HG03378 (cell line): ENCODE measurements around the gene GJA4.
"Not testable (repeated sequence)": the region's sequence is repeated elsewhere in the genome, so short reads cannot be mapped to it uniquely, and the experiment has no call there.

Source experiments
- ATAC-seq: cut with Tn5 transposase; IDR thresholded peaks from one replicate; pipeline ENCODE4 v1.9.1; 2021; ENCODE audit warnings: mild to moderate bottlenecking, moderate library complexity; ENCODE audit not compliant: unreplicated experiment

The GJA4 gene

DNA sequence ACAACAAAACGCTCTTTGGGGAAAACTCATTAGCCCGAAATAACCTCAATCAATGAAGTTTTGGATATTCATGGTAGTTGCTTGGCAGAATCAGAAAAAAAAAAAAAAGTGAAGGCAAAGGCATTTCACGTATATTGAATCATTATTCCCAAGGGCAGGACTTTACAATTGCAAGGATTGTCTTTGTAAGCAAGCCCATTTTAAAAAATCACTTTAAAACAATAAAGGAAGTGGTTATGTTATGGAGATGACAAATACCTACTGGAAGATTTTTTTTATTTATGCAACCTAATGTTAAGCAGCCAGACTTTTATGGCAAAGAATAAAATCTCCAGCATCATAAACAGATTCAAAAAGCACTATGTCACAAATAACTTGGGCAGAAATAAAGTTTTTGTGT is 23.9 kb upstream of the GJA4 start:
- no peak for ATAC-seq

DNA sequence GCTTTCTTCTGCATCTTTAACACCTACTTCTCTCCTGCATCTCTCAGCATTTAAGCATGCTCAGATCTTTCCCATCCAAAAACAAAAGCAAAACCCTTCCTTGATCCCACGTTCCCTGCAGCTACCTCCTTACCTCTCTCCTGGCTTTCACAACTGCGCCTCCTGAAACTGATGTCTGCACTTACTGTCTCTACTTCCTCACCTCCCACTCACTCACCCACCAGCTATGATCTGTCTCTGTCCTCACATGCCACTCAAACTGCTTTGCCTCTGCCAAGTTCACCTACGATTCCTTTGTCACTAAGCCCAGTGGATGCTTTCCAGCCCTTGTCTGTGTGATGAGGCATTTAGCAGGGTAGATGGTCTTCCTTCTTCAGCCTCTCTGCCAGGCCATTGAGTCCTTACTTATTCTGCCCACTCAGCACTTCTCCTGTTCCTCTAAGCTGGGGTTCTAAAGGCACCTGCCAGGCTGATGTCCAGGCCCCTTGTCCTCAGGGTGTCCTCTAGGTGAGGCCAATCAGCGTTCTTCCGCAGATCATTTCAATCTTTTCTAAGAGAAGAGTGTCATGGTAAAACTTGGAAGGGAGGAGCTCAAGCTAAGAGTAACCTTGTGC is 21.8 kb upstream of the GJA4 start:
- ATAC-seq: no peak

DNA sequence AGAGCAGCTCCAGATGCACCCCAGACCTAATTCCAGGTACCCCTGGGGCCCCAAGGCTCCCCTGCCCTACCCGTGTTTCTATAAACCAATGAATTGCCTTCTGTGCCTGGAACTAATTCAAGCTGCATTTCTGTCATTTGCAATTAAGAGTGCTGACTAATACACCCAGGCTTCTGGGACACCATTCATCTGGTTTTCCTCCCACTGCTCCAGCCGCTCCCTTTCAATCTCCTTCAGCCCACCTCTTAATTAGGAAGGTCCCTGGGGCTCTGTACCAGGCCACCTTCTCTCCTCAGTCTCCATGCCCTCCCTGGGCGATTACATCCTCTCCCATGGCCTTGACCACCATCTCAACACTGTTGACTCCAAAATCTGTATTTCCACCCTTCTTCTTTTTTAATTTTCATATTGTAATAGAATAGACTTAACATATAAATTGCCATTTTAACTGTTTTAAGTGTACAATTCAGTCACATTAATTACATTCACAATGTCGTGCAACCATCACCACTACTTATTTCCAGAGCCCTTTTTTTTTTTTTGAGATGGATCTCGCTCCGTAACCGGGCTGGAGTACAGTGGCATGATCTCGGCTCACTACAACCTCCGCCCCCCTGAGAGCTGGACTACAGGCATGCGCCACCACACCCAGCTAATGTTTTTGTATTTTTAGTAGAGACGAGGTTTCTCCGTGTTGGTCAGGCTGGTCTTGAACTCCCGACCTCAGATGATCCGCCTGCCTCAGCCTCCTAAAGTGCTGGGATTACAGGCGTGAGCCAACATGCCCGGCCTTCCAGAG is 21.0 kb upstream of the GJA4 start:
- no peak for ATAC-seq

DNA sequence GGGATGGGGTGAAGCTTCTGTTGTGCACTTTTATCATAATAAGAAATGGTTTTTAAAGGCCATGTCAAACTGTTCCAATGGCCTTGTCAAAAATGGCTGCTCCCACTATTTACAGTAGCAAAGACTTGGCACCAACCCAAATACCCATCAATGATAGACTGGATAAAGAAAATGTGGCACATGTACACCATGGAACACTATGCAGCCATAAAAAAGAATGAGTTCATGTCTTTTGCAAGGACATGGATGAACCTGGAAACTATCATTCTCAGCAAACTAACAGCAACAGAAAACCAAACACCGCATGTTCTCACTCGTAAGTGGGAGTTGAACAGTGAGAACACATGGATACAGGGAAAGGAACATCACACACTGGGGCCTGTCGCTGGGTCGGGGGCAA is 19.7 kb upstream of the GJA4 start:
- not testable (repeated sequence) for ATAC-seq

DNA sequence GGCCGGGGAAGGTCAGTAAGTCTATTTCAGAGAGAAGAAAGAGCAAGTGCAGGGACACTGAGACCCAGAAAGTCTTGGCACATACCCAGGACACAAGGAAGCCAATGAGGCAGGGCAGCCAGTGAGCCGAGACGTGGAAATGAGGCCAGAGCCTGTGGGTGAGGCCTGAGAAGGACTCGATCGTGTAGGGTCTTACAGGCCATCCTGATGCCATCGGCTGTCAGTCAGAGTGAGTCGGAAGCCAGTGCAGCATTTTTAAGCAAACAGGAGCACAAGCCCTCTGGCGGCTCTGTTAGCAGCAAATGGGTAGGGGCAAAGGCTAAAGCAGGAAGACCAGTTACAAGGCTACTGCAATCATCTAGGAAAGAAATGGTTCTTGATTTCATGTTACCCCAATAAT is 17.8 kb upstream of the GJA4 start:
- no peak for ATAC-seq

DNA sequence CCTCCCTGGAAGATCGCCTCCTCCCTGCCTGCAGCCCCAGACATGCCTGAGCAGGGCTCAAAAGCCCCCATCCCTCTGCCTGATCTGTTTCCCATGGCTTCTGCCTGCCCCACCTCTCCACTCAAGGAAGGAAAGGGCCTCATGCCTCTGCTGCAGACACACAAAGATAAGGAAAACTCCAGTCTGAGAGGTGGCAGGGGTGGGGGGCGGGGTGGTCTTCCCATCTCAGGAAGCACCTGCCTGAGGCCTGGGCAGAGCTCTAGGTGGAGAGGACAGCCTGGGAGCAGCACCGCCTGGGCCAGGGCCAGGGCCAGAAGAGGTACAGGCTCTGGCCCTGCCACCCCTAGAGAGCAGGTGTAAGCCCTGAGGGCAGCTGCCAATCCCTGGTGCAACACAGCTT is 15.9 kb upstream of the GJA4 start:
- ATAC-seq: no peak

DNA sequence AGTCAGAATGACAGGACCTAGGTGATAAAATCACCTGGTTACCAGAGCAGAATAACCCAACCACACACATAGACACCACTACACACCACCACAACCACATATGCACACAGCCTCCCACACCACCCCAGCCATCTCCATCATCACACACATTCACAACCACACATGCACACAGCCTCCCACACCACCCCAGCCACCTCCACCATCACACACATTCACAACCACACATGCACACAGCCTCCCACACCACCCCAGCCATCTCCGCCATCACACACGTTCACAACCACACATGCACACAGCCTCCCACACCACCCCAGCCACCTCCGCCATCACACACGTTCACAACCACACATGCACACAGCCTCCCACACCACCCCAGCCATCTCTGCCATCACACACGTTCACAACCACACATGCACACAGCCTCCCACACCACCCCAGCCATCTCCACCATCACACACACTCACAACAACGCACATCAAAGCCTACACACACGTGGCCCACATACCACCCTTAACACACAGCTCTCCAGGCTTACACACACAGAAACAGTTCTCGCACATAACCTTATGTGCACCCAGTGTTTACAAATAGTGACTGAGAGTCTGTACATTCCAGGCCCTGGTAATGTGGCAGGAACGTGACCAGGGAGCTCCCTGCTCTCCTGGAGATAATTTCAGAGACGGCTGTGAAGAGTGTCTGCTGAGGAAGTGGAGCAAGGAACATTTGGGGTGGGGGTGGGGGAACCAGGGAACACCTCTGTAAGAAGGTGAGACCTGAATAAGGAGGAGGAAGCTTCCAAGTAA is 15.1 kb upstream of the GJA4 start:
- no peak for ATAC-seq

DNA sequence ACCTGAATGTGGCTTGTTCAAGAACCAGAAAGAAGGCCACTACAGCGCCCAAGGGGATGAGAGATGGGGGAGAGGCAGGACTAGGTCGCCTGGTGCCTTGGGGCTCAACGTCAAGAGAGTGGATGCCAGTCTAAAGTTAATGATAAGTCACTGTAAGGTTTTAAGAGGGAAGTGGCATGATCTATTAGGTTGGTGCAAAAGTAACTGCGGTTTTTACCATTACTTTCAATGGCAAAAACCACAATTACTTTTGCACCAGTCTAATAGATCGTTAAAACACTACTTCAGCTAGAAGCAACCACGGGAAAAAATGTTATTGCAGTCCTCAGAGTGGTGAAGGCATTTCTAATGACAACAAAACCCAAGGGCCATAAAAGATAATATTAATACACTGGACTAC is 14.4 kb upstream of the GJA4 start:
- no peak for ATAC-seq

DNA sequence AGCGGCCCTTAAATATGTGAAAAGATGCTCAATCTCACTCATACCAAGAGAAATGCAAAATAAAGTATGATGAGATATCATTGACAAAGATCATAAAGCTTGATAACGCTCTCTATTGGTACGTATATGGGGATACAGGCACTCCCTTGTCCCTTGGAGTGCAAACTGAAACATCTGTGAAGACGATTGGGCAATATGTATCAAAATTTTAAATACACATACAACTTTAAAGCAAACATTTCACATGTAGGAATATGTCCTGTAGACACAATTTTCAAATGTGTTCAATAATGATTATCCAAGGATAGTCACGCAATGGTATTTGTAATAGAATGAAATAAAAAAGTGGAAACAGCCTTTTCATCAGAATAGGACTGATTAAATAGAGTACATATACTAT is 13.8 kb upstream of the GJA4 start:
- ATAC-seq: no peak

DNA sequence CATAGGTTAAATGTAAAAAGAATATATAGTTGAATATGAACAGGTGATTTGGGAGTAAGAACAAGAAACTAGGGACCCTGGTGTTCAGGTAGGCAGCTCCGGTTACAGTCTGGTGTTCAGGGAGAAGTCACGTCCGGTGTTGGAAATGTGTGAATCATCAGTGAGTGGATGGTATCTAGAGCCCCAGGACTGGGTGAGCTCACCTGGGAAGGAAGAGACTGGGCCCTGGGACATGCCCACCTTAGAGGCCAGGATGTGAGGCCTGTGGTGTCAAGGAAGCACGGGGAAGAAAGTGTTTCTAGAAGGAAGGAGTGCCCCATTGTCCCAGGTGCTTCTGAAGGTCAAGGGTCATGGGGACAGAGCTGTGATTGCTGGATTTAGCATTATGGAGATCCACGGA is 13.3 kb upstream of the GJA4 start:
- no peak for ATAC-seq

DNA sequence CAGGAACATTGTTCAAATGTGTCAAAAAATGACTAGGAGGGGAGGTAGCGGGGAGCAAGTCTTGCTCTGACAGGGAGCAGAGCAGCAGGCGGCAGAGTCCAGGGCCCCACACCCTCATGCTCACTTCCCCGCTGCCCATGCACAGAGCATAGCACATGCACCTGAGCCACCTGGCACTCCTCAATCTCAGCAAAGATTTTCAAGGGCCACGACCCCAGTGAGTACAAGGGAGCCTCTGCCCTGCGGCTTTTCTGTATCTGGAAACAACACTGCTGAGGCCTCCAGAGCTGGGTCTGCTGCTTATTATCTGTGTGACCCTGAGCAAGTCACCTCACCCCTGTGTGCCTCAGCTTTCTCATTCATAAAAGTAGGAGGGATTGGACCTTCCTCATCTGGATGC is 12.8 kb upstream of the GJA4 start:
- no peak for ATAC-seq

DNA sequence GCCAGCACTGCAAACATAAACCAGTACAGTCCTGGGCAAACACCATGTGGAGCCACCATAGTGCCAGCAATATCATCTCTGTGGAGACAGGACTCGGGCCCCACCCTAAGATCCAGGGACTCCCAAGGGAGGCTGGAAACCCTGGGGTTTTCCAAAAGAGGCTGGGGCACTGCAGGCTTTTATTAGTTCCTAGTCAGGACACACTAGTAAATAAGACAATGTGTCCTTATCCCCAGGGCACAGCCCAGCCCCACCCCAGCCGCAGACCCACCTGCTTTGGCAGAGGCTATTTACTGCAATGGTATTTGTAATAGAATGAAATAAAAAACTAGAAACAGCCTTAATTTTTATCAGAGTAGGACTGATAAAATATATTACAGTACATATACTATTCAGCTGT is 12.3 kb upstream of the GJA4 start:
- ATAC-seq: no peak

DNA sequence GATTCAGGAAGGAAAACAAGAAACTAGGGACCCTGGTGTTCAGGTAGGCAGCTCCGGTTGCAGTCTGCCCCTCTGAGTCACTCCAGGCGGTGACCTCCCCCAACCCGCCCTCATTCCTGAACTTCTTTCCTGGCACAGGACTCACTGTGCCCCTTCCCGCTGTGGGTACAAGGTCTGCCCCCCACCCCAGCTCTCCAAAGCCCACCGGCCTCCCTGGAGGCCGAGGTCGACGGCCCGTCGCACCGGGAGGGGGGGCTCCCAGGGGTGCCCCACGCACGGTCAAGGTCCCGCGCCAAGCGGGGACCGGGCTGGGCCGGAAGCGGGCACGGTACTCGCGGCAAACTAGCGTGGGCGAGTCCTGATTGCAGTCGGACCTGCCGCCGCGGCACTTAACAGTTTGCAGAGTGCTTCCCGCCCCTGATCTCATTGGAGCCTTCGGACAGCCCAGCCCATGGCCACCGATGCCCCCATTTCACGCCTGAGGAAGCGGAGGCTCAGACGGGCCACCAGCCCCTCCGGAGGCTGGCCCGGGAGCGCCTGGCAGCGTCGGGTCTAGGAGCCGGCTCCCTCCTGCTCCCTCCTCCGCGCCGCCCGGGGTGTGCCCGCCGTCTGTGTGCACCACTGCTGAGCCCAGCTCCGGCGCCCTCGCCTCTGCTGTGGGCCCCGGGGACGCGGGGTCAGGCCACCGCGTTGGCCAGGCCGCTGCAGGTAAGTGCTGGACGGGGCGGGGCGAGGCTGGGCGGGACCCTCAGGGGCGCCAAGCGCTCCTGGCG is 11.5 kb upstream of the GJA4 start, which contains the start of gene GJB3:
GJB3 (plus strand) TSS at position 144 of the 773 bp plus-strand sequence. CDS start 3,549 bp downstream, outside the sequence.
- no peak for ATAC-seq

DNA sequence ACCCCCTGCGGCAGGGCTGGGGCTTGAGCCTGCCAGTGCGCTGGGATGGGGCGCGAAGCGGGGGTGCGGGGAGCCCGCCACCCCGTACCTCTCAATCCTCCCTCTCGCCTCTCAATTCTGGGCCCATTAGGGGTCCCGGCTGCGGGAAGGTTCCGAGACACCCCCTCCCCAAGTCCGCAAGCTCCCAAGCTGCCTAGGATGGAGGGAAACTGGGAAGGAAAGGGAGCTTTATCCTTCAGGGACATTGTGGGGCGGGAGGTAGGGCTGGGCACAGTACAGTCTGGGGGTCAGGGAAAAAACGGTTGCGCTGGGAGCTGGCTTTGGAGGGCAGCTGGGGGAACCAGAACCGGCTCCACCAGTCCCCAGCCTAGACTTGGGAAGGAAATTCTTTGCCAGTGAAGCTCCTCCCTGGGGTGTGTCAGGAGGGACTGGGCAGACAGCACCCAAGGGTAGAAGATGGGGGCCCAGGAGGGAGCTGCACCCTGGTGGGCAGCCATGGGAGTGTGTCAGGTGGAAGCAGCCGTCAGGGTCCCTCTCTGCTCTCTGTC is 10.9 kb upstream of the GJA4 start:
- no peak for ATAC-seq

DNA sequence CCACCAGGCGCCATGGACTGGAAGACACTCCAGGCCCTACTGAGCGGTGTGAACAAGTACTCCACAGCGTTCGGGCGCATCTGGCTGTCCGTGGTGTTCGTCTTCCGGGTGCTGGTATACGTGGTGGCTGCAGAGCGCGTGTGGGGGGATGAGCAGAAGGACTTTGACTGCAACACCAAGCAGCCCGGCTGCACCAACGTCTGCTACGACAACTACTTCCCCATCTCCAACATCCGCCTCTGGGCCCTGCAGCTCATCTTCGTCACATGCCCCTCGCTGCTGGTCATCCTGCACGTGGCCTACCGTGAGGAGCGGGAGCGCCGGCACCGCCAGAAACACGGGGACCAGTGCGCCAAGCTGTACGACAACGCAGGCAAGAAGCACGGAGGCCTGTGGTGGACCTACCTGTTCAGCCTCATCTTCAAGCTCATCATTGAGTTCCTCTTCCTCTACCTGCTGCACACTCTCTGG is 8.0 kb upstream of the GJA4 start:
- no peak for ATAC-seq

DNA sequence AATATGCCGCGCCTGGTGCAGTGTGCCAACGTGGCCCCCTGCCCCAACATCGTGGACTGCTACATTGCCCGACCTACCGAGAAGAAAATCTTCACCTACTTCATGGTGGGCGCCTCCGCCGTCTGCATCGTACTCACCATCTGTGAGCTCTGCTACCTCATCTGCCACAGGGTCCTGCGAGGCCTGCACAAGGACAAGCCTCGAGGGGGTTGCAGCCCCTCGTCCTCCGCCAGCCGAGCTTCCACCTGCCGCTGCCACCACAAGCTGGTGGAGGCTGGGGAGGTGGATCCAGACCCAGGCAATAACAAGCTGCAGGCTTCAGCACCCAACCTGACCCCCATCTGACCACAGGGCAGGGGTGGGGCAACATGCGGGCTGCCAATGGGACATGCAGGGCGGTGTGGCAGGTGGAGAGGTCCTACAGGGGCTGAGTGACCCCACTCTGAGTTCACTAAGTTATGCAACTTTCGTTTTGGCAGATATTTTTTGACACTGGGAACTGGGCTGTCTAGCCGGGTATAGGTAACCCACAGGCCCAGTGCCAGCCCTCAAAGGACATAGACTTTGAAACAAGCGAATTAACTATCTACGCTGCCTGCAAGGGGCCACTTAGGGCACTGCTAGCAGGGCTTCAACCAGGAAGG is 7.4 kb upstream of the GJA4 start:
- no peak for ATAC-seq

DNA sequence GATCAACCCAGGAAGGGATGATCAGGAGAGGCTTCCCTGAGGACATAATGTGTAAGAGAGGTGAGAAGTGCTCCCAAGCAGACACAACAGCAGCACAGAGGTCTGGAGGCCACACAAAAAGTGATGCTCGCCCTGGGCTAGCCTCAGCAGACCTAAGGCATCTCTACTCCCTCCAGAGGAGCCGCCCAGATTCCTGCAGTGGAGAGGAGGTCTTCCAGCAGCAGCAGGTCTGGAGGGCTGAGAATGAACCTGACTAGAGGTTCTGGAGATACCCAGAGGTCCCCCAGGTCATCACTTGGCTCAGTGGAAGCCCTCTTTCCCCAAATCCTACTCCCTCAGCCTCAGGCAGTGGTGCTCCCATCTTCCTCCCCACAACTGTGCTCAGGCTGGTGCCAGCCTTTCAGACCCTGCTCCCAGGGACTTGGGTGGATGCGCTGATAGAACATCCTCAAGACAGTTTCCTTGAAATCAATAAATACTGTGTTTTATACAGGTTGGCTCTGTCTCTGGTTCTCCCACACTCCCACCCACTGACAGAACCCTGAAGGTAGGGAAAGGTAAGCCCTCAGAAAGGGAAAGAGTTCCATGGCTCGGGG is 6.8 kb upstream of the GJA4 start:
- ATAC-seq: no peak

DNA sequence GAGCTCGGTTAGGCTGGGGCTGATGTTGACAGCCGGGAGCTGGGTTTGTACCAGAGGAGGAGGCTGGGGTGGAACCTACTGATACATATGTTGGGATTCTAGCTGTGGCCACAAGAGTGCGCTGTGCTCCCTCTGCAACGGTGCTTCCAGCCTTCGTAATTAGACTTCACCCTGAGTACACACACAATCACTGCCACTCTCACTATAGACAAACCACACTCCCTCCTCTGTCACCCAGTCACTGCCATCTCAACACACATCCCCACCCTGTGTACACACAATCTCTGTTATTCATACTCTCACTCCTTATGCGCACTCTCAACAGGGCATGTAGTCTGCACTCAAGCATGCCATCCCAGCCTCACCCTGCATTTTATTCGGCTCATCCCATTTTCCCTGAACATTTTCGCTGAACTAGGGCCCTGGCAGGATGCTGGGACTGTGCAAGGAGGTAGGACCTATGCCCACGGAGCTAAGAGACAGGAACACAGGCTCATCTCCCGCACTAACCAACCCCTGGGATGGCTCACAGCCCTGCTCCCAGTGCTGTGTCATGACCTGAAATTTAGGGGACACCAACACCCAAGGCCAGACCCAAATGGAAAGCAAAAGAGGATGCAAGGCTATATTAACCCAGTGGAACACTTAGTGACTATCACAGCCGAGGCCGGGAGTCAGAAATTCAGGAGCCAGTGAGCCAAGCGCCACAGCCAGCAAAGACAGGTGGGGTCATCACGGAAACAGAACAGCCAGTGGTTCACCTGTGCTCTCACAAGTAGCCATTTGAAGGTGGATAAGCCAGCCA is 6.1 kb upstream of the GJA4 start:
- ATAC-seq: no peak
